Motor neuron (in vitro differentiated cells): Measurements from ENCODE around the gene ZNF286A. TPM values are rescaled to one million over a fixed set of nuclear protein-coding genes. Genes with fewer than 3 reads are reported as not detected.
A peak's percentile ranks its signal among the peaks of the same experiment; 100 is the strongest.
"Not testable (repeated sequence)": the region's sequence is repeated elsewhere in the genome, so short reads cannot be mapped to it uniquely, and the experiment has no call there.

Experiments used
- ATAC-seq, 8 experiments: fragments of 200-7000 bp; cut with Tn5 transposase; replicated peaks in 6 of 8; 2 replicates each; pipeline ENCODE4 v1.8.0; 2021; ENCODE audit warnings: mild to moderate bottlenecking in 8 of 8, moderate library complexity in 8 of 8
- H3K27ac ChIP-seq, 2 donors: fragments of 250-450 bp; sonication (Bioruptor Pico); 2 replicates each; pipeline ENCODE4 v1.9.0; 2021; ENCODE audit warnings: antibody characterized with exemption in 2 of 2, mild to moderate bottlenecking in 2 of 2, moderate library complexity in 1 of 2
- H3K4me1 ChIP-seq, 2 donors: fragments of 250-450 bp; sonication (Bioruptor Pico); replicated peaks in 1 of 2; 2 replicates each; pipeline ENCODE4 v1.6.1; 2021; ENCODE audit warnings: antibody characterized with exemption in 2 of 2, mild to moderate bottlenecking in 2 of 2, moderate library complexity in 1 of 2
- H3K4me3 ChIP-seq, 5 donors: fragments of 250-450 bp; sonication (Bioruptor Pico); 2 replicates each; pipeline ENCODE4 v1.9.0; 2021; ENCODE audit warnings: antibody characterized with exemption in 5 of 5, mild to moderate bottlenecking in 5 of 5, moderate library complexity in 4 of 5
- WGBS, 10 experiments: fragments of 450-650 bp; shearing (Covaris generic); methylation state at CpG; one replicate each; pipeline ENCODE4 v1.0.0; 2022; 5-methylcytosine and 5-hydroxymethylcytosine counted together
- in situ Hi-C, 9 experiments: fragments of 400-800 bp; cut with MboI; loops; one replicate each; pipeline ENCODE4 v1.15.0; 2021; ENCODE audit warnings: low sequenced_read_pairs in 9 of 9, low pct_unique_long_range_greater_than_20kb in 2 of 9; ENCODE audit not compliant: unreplicated experiment in 9 of 9
- total RNA-seq, 8 experiments: library from RNA; unstranded; fragments of 300-600 nt; gene quantifications; 2 replicates each; pipeline versions ENCODE4 v1.2.3 to v1.2.4, GENCODE V29; 2022

The ZNF286A gene
- 100 to 1,000 TPM in 1 of 8 experiments, 10 to 100 TPM in 7; 32.1 to 114 (median 56.6) TPM for total RNA-seq

DNA sequence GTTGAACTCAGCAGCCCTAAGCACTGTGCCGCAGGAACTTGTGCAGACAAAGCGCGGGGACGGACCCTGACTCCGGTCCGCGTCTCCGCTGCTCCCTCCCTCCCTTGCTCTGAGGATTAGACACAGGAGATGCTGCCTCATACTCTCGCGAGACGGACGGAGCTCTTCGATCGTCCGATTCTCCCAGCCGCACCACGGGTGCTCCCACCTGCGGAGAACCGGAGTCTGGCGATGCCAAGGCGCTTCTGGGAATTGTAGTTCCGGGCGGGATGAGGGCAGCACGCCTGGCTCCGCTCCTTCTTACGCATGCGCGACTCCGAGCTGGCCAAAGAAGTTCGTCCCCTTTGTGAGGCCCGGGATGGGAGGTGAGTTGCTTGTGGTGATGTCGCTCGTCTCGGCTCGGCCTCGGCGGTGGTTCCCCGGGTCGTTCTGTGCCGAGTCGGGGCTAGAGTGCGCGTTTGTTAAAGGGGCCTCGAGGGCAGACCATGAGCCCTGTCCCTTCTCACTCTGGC is at the start of gene ZNF286A:
Gene ZNF286A, plus strand, starts transcription at position 340 of the 512 bp plus-strand sequence. CDS start 578 bp downstream, outside the sequence.
- H3K4me1 ChIP-seq, in situ Hi-C loops: not testable (repeated sequence)
- Histone ChIP-seq H3K4me3 (peak within 1 kb of the TSS; percentile 37 to 54 (median 43)), H3K27ac (peak within 1 kb of the TSS in 1 of 2 donors; percentile 56)
- 0% methylated on average over 8 of the region's 44 CpGs; no CpG with 5 or more reads in 9 of the 10 experiments for WGBS, 10 experiments
- ATAC-seq, result peak; percentile 95 to 99 (median 98)

DNA sequence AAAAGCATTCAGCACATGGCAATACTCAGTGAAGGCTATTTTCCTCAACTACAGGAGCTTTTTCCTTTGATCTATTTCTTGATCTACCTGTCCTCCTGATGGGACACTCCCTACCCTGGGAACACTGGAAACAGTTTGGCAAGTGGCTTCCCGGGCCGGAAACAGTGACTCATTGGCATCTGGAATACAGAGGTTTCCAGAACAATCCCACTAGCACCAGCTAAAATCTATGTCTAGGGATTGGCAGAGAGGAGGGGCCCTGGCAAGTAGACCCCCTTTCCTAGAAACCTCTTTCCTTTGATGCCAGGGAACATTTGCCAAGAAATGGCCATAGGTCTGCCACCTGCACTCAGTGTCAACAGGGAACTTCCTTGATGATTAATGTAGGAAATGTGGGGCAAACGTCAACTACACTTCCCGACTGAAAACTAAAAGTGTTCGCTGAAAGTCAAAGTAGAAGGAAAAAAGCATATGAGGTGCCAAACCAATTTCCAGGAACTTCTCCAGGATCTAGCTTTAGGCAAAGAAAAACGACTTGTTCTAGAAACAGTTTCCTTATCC is 49.6 kb upstream of the ZNF286A start:
- Histone ChIP-seq H3K4me1 (peaks cover 40 to 45% of the 10 kb centered on the region in 2 donors), H3K27ac (no peak overlapping the region), H3K4me3 (peak overlapping the region in 2 of 5 donors; percentile 44 to 46)
- ATAC-seq, result no peak
- in situ Hi-C loops, result no loop called here
- 0 to 93% (median 67%) methylated on average over 1 to 6 of the region's 6 CpGs; no CpG with 5 or more reads in 1 of the 10 experiments for WGBS, 10 experiments

DNA sequence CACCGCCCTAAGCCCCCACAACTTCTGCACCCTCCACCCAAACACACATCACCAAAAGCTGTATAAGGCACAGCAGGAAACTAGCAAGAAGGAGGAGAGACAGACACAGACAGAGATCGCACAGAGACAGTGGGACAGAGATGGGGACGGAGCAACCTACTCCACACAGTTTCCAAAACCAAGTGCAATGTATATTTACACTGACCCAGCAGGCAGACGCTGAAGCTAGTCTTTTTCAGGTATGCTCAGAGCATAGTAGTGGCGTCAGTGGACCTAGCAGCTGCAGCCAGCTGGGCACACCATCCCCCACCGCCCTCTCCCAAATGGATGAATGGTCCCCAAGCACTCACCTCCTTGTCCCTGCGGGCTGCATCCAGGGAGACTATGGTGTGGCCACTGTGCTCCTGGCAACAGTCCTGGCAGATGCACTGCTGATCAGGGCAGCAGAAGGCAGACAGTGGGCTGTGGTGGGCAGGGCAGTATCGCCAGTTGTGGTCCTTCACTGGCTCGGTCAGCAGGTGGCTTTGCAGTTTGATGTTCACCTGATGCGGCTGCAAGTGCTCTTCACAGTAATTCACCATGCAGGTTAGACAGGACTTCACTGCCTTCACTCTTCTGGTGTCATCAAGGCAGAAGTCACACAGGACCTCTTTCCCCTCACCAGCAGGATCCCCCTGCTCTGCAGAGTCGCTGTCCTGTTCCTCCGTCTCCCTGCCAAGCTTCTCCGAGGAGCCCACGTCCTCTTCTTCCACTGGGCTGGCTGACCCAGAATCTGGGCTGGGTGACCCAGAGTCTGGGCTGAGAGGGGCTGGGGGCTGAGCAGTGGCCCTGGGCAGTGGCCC is 48.6 kb upstream of the ZNF286A start:
- in situ Hi-C loops, result no loop called here
- peak overlapping the region; percentile 22 to 46 (median 28) for H3K4me3 ChIP-seq
- WGBS, 10 experiments, result 0 to 100% (median 56%) methylated on average over 1 to 6 of the region's 14 CpGs; no CpG with 5 or more reads in 1 of the 10 experiments
- peaks cover 35 to 39% of the 10 kb centered on the region in 2 donors for H3K4me1 ChIP-seq
- peak overlapping the region; percentile 74 to 88 for H3K27ac ChIP-seq
- ATAC-seq, result peak in 6 of 8 experiments; percentile 0 to 34 (median 7)

DNA sequence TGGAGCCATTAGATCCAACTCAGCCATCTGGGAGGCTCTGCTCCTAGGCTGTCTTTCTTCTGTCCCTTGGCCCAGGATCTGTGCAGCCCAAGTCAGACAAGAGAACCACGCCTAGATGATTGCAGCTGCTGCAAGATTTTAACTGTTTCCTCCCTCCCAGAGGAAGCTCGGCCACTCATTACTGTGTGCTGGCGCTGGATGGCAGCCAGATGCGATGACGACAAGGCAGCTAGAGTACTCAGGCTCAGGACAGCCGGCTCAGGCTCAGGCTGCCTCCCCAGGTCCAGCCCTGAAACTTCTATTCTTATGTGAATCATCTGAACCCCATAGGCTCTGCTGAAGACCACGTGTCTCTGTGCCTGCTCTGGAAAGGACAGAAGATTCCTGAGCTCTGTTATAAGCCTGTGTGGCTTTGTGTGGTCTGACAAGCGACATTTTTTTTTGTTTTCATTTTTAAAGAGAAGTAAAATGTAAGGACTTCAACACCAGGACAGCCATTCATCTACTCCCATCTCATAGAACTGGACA is 47.9 kb upstream of the ZNF286A start:
- H3K4me3 ChIP-seq, result peak overlapping the region; percentile 22 to 46 (median 28)
- peak; percentile 95 to 98 (median 97) for ATAC-seq
- WGBS, 10 experiments, result 0 to 19% (median 2%) methylated on average over 2 to 6 of the region's 8 CpGs; no CpG with 5 or more reads in 5 of the 10 experiments
- H3K27ac ChIP-seq, result peak overlapping the region; percentile 74 to 88
- in situ Hi-C loops, result no loop called here
- peaks cover 34 to 39% of the 10 kb centered on the region in 2 donors for H3K4me1 ChIP-seq

DNA sequence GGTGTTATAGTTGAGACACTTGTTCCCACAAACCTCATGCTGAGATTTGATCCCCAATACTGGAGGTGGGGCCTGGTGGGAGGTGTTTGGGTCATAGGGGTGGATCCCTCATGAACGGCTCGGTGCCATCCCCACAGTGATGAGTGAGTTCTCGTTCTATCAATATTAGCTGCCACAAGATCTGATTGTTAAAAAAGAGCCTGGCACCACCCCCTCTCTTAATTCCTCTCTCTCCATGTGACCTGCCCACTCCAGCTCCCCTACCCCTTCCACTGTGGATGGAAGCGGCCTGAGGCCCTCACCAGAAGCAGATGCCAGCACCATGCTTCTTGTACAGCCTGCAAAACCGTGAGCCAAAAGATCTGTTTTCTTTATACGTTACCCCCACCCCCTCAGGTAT is 46.6 kb upstream of the ZNF286A start:
- H3K27ac ChIP-seq, result no peak overlapping the region
- in situ Hi-C loops, result no loop called here
- peaks cover 34 to 39% of the 10 kb centered on the region in 2 donors for H3K4me1 ChIP-seq
- ATAC-seq, result no peak
- WGBS, 10 experiments, result 40 to 100% (median 86%) methylated on average over 1 to 3 of the region's 6 CpGs; no CpG with 5 or more reads in 6 of the 10 experiments
- H3K4me3 ChIP-seq, result no peak overlapping the region

DNA sequence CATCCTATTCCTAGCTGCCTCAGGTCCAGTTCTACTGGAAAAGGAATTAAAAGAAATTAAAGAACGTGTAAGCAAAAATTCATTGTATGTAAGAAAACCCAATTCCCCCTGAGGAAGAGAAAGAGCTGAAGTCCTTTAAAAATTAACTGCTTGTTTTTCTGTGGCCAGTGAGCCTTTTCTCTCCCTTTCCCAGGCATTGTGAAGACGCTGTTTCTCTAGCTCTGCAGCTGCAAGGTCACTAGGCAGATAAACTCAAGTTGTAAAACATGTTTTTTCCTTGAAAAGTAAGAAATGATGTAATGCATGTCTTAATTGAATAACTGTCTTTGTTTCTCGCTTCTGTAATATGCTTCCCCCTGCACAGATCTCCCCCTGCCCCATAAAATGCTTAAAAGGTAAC is 45.2 kb upstream of the ZNF286A start:
- H3K4me1 ChIP-seq, result peaks cover 30 to 33% of the 10 kb centered on the region in 2 donors
- in situ Hi-C loops, H3K4me3 ChIP-seq, H3K27ac ChIP-seq, ATAC-seq: not testable (repeated sequence)
- 0 to 84% (median 50%) methylated on average over 1 to 3 of the region's 3 CpGs; no CpG with 5 or more reads in 1 of the 10 experiments for WGBS, 10 experiments

DNA sequence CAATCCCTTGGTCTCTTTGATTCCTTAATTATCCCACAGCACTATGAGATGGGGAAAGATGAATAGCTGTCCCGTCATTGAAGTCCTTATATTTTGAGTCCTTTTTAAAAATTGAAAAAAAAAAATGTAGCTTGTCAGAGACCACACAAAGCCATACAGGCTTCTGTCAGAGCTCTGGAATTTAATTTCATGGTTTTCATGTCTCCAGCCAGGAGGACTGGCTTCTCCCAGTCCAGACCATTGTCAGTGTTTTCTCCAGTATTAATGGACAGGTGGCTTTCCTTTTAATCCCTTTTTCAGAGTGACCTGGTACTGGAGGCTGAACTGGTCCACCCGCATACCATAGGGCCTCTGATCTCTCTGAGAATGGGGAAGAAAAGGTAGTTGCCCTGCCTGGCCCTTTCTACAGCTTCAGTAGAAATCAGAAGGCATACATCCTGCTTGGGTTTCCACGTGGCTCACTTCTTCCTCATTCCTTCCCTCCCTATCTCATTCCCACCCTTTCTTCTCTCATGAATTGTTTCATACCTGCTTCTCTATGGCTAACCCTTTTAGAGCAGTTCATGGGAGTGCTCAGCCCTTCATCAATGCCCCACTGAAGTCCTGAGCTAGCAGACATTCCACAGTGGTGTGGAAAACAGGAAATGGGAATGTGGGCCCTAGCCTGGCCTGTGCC is 44.5 kb upstream of the ZNF286A start:
- no peak overlapping the region for H3K27ac ChIP-seq
- WGBS, 10 experiments, result 20 to 80% (median 53%) methylated on average over 1 to 3 of the region's 3 CpGs; no CpG with 5 or more reads in 2 of the 10 experiments
- peaks cover 30% of the 10 kb centered on the region in 2 donors for H3K4me1 ChIP-seq
- H3K4me3 ChIP-seq, result no peak overlapping the region
- ATAC-seq, result no peak
- in situ Hi-C loops, result no loop called here

DNA sequence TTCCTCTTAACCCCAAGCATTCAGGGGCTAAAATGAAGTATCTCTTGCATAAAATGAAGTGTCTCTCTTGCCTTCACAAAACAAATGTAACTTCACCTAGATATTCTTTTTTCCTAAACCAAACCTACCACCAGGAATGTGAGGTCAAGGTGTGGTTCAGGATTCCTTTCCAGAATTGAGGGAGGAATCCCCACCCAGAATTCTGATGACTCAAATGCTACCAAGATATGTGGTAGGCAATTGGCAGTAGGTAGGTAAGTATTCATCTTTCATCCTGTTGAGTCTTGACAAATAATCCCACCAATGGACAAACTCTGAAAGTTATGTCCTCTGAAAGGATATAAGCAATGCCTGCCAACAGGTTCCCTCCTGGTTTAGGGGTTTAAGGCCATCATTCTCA is 41.7 kb upstream of the ZNF286A start:
- in situ Hi-C loops, result no loop called here
- Histone ChIP-seq H3K27ac (no peak overlapping the region), H3K4me1 (peaks cover 13 to 15% of the 10 kb centered on the region in 2 donors), H3K4me3 (no peak overlapping the region)
- ATAC-seq, result no peak

DNA sequence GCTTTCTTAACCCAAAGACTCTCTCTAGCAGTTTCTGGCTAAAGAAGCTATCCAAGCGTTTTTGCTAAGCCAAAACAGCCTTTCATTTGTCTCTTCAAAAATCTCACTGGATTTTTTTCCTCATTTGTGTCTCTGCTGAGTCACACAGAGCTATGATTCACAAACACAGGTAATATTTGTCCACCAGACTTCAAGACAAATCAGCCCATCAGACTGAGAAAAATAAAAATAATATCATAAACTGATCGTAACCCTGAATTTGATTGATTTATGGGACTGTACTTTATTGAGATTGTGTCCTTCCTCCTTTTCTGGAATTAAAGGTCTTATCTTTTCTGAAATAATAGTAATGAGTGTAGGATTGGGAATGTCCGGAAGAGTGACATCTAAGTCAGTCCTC is 41.3 kb upstream of the ZNF286A start:
- WGBS, 10 experiments, result 17 to 100% (median 100%) methylated on average over 1 to 3 of the region's 3 CpGs; no CpG with 5 or more reads in 1 of the 10 experiments
- ATAC-seq, result no peak
- H3K4me1 ChIP-seq, result peaks cover 13 to 15% of the 10 kb centered on the region in 2 donors
- in situ Hi-C loops, result no loop called here
- H3K27ac ChIP-seq, result no peak overlapping the region
- H3K4me3 ChIP-seq, result no peak overlapping the region

DNA sequence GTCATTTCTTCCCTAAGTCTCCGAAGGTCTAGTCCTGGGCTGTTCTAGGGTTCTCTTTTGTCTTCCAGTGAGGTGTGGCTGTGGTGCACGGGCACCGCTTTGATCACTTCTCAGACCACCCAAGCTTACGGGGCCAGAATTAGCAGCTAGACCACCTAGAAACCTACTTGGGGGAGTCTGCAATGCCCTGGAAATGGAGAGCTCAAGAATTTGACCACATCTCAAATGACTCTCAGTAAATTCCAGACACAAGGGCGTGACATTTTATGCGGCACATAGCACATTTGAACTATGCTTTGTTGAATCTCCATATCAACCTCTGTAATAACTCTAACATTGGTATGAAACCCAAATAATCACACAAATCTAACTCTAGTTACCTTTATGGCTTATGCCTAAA is 40.3 kb upstream of the ZNF286A start:
- peak in 3 of 8 experiments; percentile 57 to 82 (median 73) for ATAC-seq
- no peak overlapping the region for H3K27ac ChIP-seq
- no peak overlapping the region for H3K4me3 ChIP-seq
- in situ Hi-C loops, result no loop called here
- peaks cover 9 to 10% of the 10 kb centered on the region in 2 donors for H3K4me1 ChIP-seq
- WGBS, 10 experiments, result 67 to 100% (median 90%) methylated on average over 1 to 5 of the region's 6 CpGs; no CpG with 5 or more reads in 5 of the 10 experiments

DNA sequence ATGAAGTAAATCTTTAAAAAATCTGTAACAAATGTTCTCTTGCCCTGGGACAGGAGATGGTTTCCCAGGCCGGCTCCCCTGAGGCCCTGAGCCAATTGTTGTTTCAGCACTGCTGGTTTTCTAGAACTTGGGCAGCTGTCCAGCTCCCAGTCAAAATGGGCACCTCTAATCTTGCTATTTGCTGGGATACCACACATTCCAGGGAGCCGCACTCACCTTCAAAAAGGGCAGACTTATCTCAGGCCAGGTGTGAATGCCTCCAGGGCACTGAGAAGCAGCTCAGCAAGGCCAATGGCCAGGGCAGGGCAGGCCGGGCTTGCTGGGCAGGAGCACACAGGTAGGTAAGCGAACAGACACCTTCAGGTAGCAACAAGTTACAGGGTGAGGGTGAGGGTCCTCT is 39.9 kb upstream of the ZNF286A start:
- no peak overlapping the region for H3K27ac ChIP-seq
- H3K4me1 ChIP-seq, result peaks cover 5 to 6% of the 10 kb centered on the region in 2 donors
- 68 to 100% (median 100%) methylated on average over 1 to 3 of the region's 4 CpGs; no CpG with 5 or more reads in 5 of the 10 experiments for WGBS, 10 experiments
- H3K4me3 ChIP-seq, result no peak overlapping the region
- in situ Hi-C loops, result no loop called here
- ATAC-seq, result peak in 3 of 8 experiments; percentile 24 to 42 (median 30)

DNA sequence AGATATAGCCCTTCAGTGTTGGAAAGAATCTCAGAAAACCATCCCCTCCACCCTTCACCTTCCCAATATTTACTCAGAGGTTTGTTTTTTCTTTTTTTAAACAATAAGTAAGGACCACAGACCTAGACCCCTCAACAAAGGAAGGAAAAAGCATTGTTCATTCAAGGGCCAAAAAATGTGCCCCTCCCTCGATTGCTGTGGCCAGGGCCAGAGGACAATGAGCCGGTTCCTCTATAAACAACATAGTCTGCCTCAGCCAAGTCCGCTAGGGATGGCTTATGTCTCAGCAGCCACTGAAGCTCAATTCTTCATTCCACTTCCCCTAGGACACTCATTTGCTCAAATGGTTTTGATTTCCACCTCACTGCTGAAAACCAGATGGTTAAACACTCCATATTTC is 39.5 kb upstream of the ZNF286A start:
- Histone ChIP-seq H3K4me1 (peaks cover under 1 to 2% of the 10 kb centered on the region in 2 donors), H3K27ac (no peak overlapping the region), H3K4me3 (no peak overlapping the region)
- in situ Hi-C loops, result no loop called here
- 73 to 100% (median 88%) methylated on average over 1 to 3 of the region's 3 CpGs; no CpG with 5 or more reads in 4 of the 10 experiments for WGBS, 10 experiments
- no peak for ATAC-seq
